GM12801 (cell line): Measurements from ENCODE around the gene LRRC9.

ENCODE experiments used
- CTCF ChIP-seq: IDR thresholded peaks from one replicate; pipeline ENCODE4 v1.5.1; 2011; ENCODE audit warnings: control low read depth; ENCODE audit not compliant: insufficient read length; ENCODE audit errors: extremely low read depth

The LRRC9 gene

GRCh38 chr14:59900556-59900955 lies 19.4 kb upstream of the LRRC9 start:
- no peak for TF ChIP-seq CTCF

- no peak for TF ChIP-seq CTCF
Observed at GRCh38 chr14:59904184-59904583, 15.8 kb upstream of the LRRC9 start.

GRCh38 chr14:59905188-59905587 lies 14.8 kb upstream of the LRRC9 start:
- TF ChIP-seq CTCF: no peak

- TF ChIP-seq CTCF: no peak
Observed at GRCh38 chr14:59912443-59912842, 7.5 kb upstream of the LRRC9 start.

GRCh38 chr14:59913187-59913586 lies 6.8 kb upstream of the LRRC9 start:
- no peak for TF ChIP-seq CTCF

- no peak for TF ChIP-seq CTCF
Observed at GRCh38 chr14:59918824-59919569, 947 bp upstream of the LRRC9 start.

GRCh38 chr14:59920378-59920683 lies 387 bp downstream of the LRRC9 start:
- TF ChIP-seq CTCF: no peak
